Activated CD4-positive, alpha-beta memory T cell treated with anti-CD3 and anti-CD28 coated beads, Interleukin-2, amount 10 ng/mL, durations not matched to agents 7 days and 5 days (primary cell): ENCODE results near the gene CDC42EP4. TPM values are rescaled to one million over a fixed set of nuclear protein-coding genes. Genes with fewer than 3 reads are reported as not detected.
"Not testable (repeated sequence)": the region's sequence is repeated elsewhere in the genome, so short reads cannot be mapped to it uniquely, and the experiment has no call there.

Experiments
- CTCF ChIA-PET: fragments of 350-600 bp; sonication (Branson Sonifier 250); formaldehyde crosslinking; loops from one replicate; lab custom pipeline; 2021; ENCODE audit warnings: antibody characterized with exemption, inconsistent platforms; lab: Charles Lee
- POLR2A ChIA-PET: fragments of 350-600 bp; sonication (Branson Sonifier 250); formaldehyde crosslinking; loops from one replicate; lab custom pipeline; 2021; ENCODE audit warnings: antibody characterized with exemption; lab: Charles Lee
- DNase-seq: peaks from one replicate; pipeline ENCODE4 v3.0.0-alpha.2; 2020
- H3K27ac Mint-ChIP-seq: one replicate; pipeline ENCODE4 v1.8.0; 2021; ENCODE audit warnings: mild to moderate bottlenecking, mixed read lengths
- H3K27me3 Mint-ChIP-seq: one replicate; pipeline ENCODE4 v1.8.0; 2021; ENCODE audit warnings: mixed read lengths
- H3K36me3 Mint-ChIP-seq: one replicate; pipeline ENCODE4 v1.8.0; 2021; ENCODE audit warnings: low read depth, mixed read lengths
- H3K4me1 Mint-ChIP-seq: one replicate; pipeline ENCODE4 v1.8.0; 2021; ENCODE audit warnings: mixed read lengths
- H3K4me3 Mint-ChIP-seq: one replicate; pipeline ENCODE4 v1.8.0; 2021; ENCODE audit warnings: mild to moderate bottlenecking, mixed read lengths
- H3K9me3 Mint-ChIP-seq: one replicate; pipeline ENCODE4 v1.8.0; 2021; ENCODE audit warnings: mixed read lengths
- total RNA-seq, 2 experiments: library from RNA; stranded (reverse); gene quantifications; one replicate each; pipeline ENCODE4 v1.2.3, GENCODE V29; 2021

CDC42EP4 gene
- total RNA-seq, 2 experiments from 2014 or later, result 3.6 to 3.8 TPM

GRCh38 chr17:73324160-73324475 is 12.3 kb upstream of the CDC42EP4 start:
- ChIA-PET CTCF (no interaction called here), POLR2A (no interaction called here)
- Mint-ChIP-seq H3K9me3 (no peaks in the 10 kb centered on the region), H3K4me1 (no peaks in the 10 kb centered on the region), H3K27ac (no peak overlapping the region), H3K4me3 (no peak overlapping the region), H3K36me3 (no peaks in the 10 kb centered on the region), H3K27me3 (peaks cover 5% of the 10 kb centered on the region)
- DNase-seq, result no peak

- no peak for DNase-seq
These were observed 11.8 kb upstream of the CDC42EP4 start for GRCh38 chr17:73323409-73324159.

GRCh38 chr17:73320601-73321264 is 8.9 kb upstream of the CDC42EP4 start:
- no peak overlapping the region for H3K4me3 Mint-ChIP-seq
- H3K9me3 Mint-ChIP-seq, result no peaks in the 10 kb centered on the region
- no peaks in the 10 kb centered on the region for H3K36me3 Mint-ChIP-seq
- ChIA-PET CTCF (interaction anchor here (1.5 kb wide), 1 partner anchor 10 kb away, joined by 6 read pairs; no protein-coding TSS in a partner anchor), POLR2A (no interaction called here)
- DNase-seq, result no peak
- no peak overlapping the region for H3K27ac Mint-ChIP-seq
- peaks cover 5% of the 10 kb centered on the region for H3K27me3 Mint-ChIP-seq
- no peaks in the 10 kb centered on the region for H3K4me1 Mint-ChIP-seq

More at GRCh38 chr17:73323409-73324159, 11.8 kb upstream of the CDC42EP4 start:
- Mint-ChIP-seq H3K36me3 (no peaks in the 10 kb centered on the region), H3K27ac (no peak overlapping the region), H3K9me3 (no peaks in the 10 kb centered on the region), H3K27me3 (peaks cover 5% of the 10 kb centered on the region), H3K4me3 (no peak overlapping the region), H3K4me1 (no peaks in the 10 kb centered on the region)
- ChIA-PET POLR2A (no interaction called here), CTCF (interaction anchor here (1.5 kb wide), 1 partner anchor 14 kb away, joined by 4 read pairs; no protein-coding TSS in a partner anchor)

GRCh38 chr17:73319766-73320165 is 8.0 kb upstream of the CDC42EP4 start:
- no peak for DNase-seq
- Mint-ChIP-seq H3K4me3 (no peak overlapping the region), H3K4me1 (no peaks in the 10 kb centered on the region), H3K36me3 (no peaks in the 10 kb centered on the region), H3K9me3 (no peaks in the 10 kb centered on the region), H3K27ac (no peak overlapping the region), H3K27me3 (peaks cover 2% of the 10 kb centered on the region)
- CTCF ChIA-PET, result interaction anchor here (1.5 kb wide), 1 partner anchor 9 kb away, joined by 6 read pairs; no protein-coding TSS in a partner anchor
- POLR2A ChIA-PET, result no interaction called here

- no peaks in the 10 kb centered on the region for H3K4me1 Mint-ChIP-seq
- ChIA-PET POLR2A (no interaction called here), CTCF (interaction anchor here (0.7 kb wide), 1 partner anchor 32 kb away, joined by 3 read pairs; no protein-coding TSS in a partner anchor)
- no peak for DNase-seq
- H3K4me3 Mint-ChIP-seq, result no peak overlapping the region
- no peak overlapping the region for H3K27ac Mint-ChIP-seq
- no peaks in the 10 kb centered on the region for H3K27me3 Mint-ChIP-seq
- H3K9me3 Mint-ChIP-seq, result no peaks in the 10 kb centered on the region
- H3K36me3 Mint-ChIP-seq, result no peaks in the 10 kb centered on the region
These were observed 7.0 kb upstream of the CDC42EP4 start for GRCh38 chr17:73318836-73319235.

GRCh38 chr17:73318427-73318813 is 6.6 kb upstream of the CDC42EP4 start:
- no peaks in the 10 kb centered on the region for H3K9me3 Mint-ChIP-seq
- DNase-seq, result no peak
- H3K4me1 Mint-ChIP-seq, result no peaks in the 10 kb centered on the region
- no peak overlapping the region for H3K27ac Mint-ChIP-seq
- CTCF ChIA-PET, result interaction anchor here (0.7 kb wide), 1 partner anchor 31 kb away, joined by 3 read pairs; no protein-coding TSS in a partner anchor
- no peaks in the 10 kb centered on the region for H3K27me3 Mint-ChIP-seq
- POLR2A ChIA-PET, result no interaction called here
- no peaks in the 10 kb centered on the region for H3K36me3 Mint-ChIP-seq
- H3K4me3 Mint-ChIP-seq, result no peak overlapping the region

GRCh38 chr17:73317513-73318426 is 6.0 kb upstream of the CDC42EP4 start:
- Mint-ChIP-seq H3K27ac (no peak overlapping the region), H3K4me3 (no peak overlapping the region), H3K27me3 (no peaks in the 10 kb centered on the region), H3K9me3 (no peaks in the 10 kb centered on the region), H3K36me3 (no peaks in the 10 kb centered on the region), H3K4me1 (no peaks in the 10 kb centered on the region)
- ChIA-PET CTCF (interaction anchor here (0.7 kb wide), 1 partner anchor 30 kb away, joined by 3 read pairs; no protein-coding TSS in a partner anchor), POLR2A (no interaction called here)
- DNase-seq, result no peak

GRCh38 chr17:73316919-73317505 is 5.2 kb upstream of the CDC42EP4 start:
- H3K9me3 Mint-ChIP-seq, result no peaks in the 10 kb centered on the region
- H3K4me3 Mint-ChIP-seq, result no peak overlapping the region
- H3K36me3 Mint-ChIP-seq, result no peaks in the 10 kb centered on the region
- H3K4me1 Mint-ChIP-seq, result no peaks in the 10 kb centered on the region
- H3K27me3 Mint-ChIP-seq, result no peaks in the 10 kb centered on the region
- no peak overlapping the region for H3K27ac Mint-ChIP-seq
- ChIA-PET CTCF (no interaction called here), POLR2A (no interaction called here)
- DNase-seq, result no peak

- no peak for DNase-seq
- no peak overlapping the region for H3K27ac Mint-ChIP-seq
- peaks cover 2% of the 10 kb centered on the region for H3K4me1 Mint-ChIP-seq
- no peaks in the 10 kb centered on the region for H3K9me3 Mint-ChIP-seq
- POLR2A ChIA-PET, result no interaction called here
- H3K27me3 Mint-ChIP-seq, result no peaks in the 10 kb centered on the region
- no peaks in the 10 kb centered on the region for H3K36me3 Mint-ChIP-seq
- CTCF ChIA-PET, result interaction anchor here (2.7 kb wide), 1 partner anchor 54 kb away, joined by 9 read pairs; no protein-coding TSS in a partner anchor
- H3K4me3 Mint-ChIP-seq, result no peak overlapping the region
These were observed 3.7 kb upstream of the CDC42EP4 start for GRCh38 chr17:73315471-73315870.

- ChIA-PET CTCF (interaction anchor here (1.1 to 2.7 kb wide), 2 partner anchors 56 to 586 kb away, joined by 3 to 9 read pairs; no protein-coding TSS in a partner anchor), POLR2A (no interaction called here)
- H3K27me3 Mint-ChIP-seq, result peaks cover 5% of the 10 kb centered on the region
- H3K4me3 Mint-ChIP-seq, result no peak overlapping the region
- no peak for DNase-seq
- H3K4me1 Mint-ChIP-seq, result peaks cover 9% of the 10 kb centered on the region
- no peaks in the 10 kb centered on the region for H3K9me3 Mint-ChIP-seq
- no peak overlapping the region for H3K27ac Mint-ChIP-seq
- H3K36me3 Mint-ChIP-seq, result no peaks in the 10 kb centered on the region
These were observed 1.8 kb upstream of the CDC42EP4 start for GRCh38 chr17:73313526-73314127.

- CTCF ChIA-PET, DNase-seq, H3K27ac Mint-ChIP-seq, H3K36me3 Mint-ChIP-seq, H3K9me3 Mint-ChIP-seq, H3K4me1 Mint-ChIP-seq, H3K4me3 Mint-ChIP-seq, H3K27me3 Mint-ChIP-seq: not testable (repeated sequence)
- POLR2A ChIA-PET, result interaction anchor here (0.7 to 1.3 kb wide), 5 partner anchors 11 to 754 kb away, joined by 3 read pairs; partner anchors contain the start of gene COG1
These were observed 1.1 kb upstream of the CDC42EP4 start for GRCh38 chr17:73312887-73313286.

GRCh38 chr17:73311428-73311780 is 397 bp downstream of the CDC42EP4 start:
- H3K36me3 Mint-ChIP-seq, result no peaks in the 10 kb centered on the region
- H3K27me3 Mint-ChIP-seq, result peaks cover 5% of the 10 kb centered on the region
- ChIA-PET CTCF (interaction anchor here (1.1 to 1.6 kb wide), 6 partner anchors 30 to 584 kb away, joined by 3 to 9 read pairs (median 6); a partner anchor contains a TSS), POLR2A (interaction anchor here (0.6 to 2.5 kb wide), 6 partner anchors 20 to 119 kb away, joined by 3 to 13 read pairs (median 4); a partner anchor contains a TSS)
- H3K9me3 Mint-ChIP-seq, result no peaks in the 10 kb centered on the region
- no peak overlapping the region for H3K27ac Mint-ChIP-seq
- DNase-seq, result peak; percentile 18
- H3K4me1 Mint-ChIP-seq, result peaks cover 9% of the 10 kb centered on the region
- H3K4me3 Mint-ChIP-seq, result peak overlapping the region; percentile 76
